H1 (cell line): ENCODE measurements around the gene ARHGAP15.

Experiments used
- CEBPB ChIP-seq: IDR thresholded peaks from 2 replicates; pipeline ENCODE4 v1.6.1; 2012; ENCODE audit warnings: low read depth, low read length
- CTCF ChIP-seq, 3 experiments: IDR thresholded peaks; 1 replicate in 2 of 3; 2 replicates in 1 of 3; pipeline versions ENCODE4 v1.5.1 to v1.6.1; 2011; ENCODE audit warnings: low read length in 3 of 3, mild to moderate bottlenecking in 3 of 3, inconsistent platforms in 2 of 3, low read depth in 1 of 3, moderate library complexity in 1 of 3; ENCODE audit not compliant: insufficient read depth in 1 of 3; ENCODE audit errors: control extremely low read depth in 1 of 3
- EP300 ChIP-seq, 2 experiments: IDR thresholded peaks; 1 replicate in 1 of 2; 2 replicates in 1 of 2; pipeline ENCODE4 v1.6.1; 2011 to 2012; ENCODE audit warnings: low read depth in 2 of 2, low read length in 2 of 2, mild to moderate bottlenecking in 2 of 2, borderline replicate concordance in 1 of 2, inconsistent platforms in 1 of 2, moderate library complexity in 1 of 2
- POLR2A ChIP-seq, 2 experiments: IDR thresholded peaks; 1 replicate in 1 of 2; 2 replicates in 1 of 2; pipeline ENCODE4 v1.6.1; 2011; ENCODE audit warnings: low read depth in 2 of 2, low read length in 2 of 2, mild to moderate bottlenecking in 2 of 2; ENCODE audit errors: control extremely low read depth in 1 of 2
- SP2 ChIP-seq: IDR thresholded peaks from 2 replicates; pipeline ENCODE4 v1.6.1; 2012; ENCODE audit warnings: mild to moderate bottlenecking, low read length, inconsistent platforms

GRCh38 chr2:143355870-143356269 is 226.7 kb downstream of the ARHGAP15 start:
- TF ChIP-seq CTCF (IDR thresholded peaks at IDR 0.05; ENCODE audit: control extremely low read depth in 1 of 3, insufficient read depth in 1 of 3, low read depth in 1 of 3, low read length in 3 of 3) (no peak), POLR2A (IDR thresholded peaks at IDR 0.05; ENCODE audit: control extremely low read depth in 1 of 2, low read depth in 2 of 2, low read length in 2 of 2) (no peak), SP2 (no peak), CEBPB (no peak), EP300 (IDR thresholded peaks at IDR 0.05; ENCODE audit: borderline replicate concordance in 1 of 2, low read depth in 2 of 2, low read length in 2 of 2) (no peak)
